GM15510 (cell line): Measurements from ENCODE around the gene OR2A5.

Source experiments
- POLR2A ChIP-seq: IDR thresholded peaks from 3 replicates; pipeline ENCODE4 v1.6.1; 2011; ENCODE audit warnings: borderline replicate concordance; ENCODE audit not compliant: insufficient read length; ENCODE audit errors: extremely low read depth

OR2A5 gene

DNA sequence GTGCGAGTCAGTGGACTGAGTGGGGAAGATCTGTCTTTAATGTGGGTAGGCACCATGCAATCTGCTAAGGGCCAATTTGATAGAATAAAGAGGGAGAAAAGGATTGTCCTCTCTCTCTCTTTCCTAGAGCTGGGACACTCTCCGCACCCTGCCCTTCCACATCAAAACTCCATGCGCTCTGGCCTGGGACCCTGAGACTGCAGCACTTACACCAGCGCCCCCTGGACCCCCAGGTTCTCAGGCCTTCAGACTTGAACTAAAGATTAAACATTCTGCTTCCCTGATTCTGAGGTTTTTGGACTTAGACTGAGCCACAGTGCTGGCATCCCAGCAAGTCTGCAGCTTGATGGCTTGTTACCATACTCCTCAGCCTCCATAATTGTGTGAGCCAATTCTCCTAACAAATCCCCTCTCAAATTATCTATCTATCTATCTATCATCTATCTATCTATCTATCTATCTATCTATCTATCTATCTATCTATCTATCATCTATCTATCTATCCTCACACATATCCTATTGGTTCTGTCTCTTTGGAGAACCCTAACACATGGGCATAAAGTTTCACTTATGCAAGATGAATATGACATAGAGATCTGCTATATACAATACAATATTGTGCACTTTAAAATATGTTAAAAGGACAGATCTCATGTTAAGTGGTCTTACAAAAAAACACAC lies 22.4 kb upstream of the OR2A5 start:
- no peak for TF ChIP-seq POLR2A

- no peak for TF ChIP-seq POLR2A
Observed at GRCh38 chr7:144027070-144027469, 21.7 kb upstream of the OR2A5 start.

- no peak for TF ChIP-seq POLR2A
Observed at GRCh38 chr7:144027974-144028373, 20.8 kb upstream of the OR2A5 start.

GRCh38 chr7:144028547-144028946 lies 20.2 kb upstream of the OR2A5 start:
- TF ChIP-seq POLR2A: no peak

- TF ChIP-seq POLR2A: no peak
Observed at GRCh38 chr7:144032516-144032915, 16.2 kb upstream of the OR2A5 start.

- TF ChIP-seq POLR2A: no peak
Observed at GRCh38 chr7:144032985-144033709, 15.6 kb upstream of the OR2A5 start.

DNA sequence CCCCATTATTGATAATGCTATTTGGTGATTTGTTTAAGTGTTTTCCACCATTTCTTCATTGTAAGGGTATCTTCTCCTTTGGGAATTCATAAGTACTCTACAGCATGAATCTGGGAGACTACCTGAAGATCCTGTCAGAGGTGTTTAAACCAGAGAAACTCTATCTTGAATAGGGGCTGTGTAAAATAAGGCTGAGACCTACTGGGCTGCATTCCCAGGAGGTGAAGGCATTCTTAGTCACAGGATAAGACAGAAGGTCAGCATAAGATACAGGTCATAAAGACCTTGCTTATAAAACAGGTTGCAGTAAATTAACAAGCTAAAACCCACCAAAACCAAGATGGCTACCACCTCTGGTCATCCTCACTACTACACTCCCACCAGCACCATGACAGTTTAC lies 13.4 kb upstream of the OR2A5 start:
- TF ChIP-seq POLR2A: no peak

DNA sequence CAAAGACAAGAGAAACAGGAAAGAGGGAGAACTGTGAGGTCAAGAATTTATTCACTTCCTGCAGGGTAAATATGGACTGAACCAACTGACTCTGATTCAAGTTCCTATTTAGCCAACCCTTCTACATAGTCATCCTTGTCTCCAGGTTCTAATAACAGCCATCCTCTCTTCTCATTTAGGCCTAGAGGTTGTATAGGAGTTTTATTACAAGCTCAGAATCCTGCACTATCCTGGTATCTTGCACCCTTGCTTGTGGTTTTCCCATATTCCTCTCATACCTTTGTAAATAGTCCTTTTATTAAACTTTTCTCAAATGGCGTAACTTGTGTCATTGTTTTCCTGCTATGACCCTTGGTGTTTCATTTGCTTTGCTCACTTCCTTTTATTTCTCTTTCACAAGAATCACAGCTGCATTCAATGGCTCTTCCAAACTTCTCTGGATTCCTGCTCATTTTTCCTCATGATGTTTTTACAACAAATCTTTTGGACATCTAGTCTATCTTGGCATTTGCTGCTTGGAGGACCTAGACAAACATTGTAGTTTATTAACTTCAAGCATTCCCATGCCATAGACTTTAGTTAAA lies 12.4 kb upstream of the OR2A5 start:
- no peak for TF ChIP-seq POLR2A

DNA sequence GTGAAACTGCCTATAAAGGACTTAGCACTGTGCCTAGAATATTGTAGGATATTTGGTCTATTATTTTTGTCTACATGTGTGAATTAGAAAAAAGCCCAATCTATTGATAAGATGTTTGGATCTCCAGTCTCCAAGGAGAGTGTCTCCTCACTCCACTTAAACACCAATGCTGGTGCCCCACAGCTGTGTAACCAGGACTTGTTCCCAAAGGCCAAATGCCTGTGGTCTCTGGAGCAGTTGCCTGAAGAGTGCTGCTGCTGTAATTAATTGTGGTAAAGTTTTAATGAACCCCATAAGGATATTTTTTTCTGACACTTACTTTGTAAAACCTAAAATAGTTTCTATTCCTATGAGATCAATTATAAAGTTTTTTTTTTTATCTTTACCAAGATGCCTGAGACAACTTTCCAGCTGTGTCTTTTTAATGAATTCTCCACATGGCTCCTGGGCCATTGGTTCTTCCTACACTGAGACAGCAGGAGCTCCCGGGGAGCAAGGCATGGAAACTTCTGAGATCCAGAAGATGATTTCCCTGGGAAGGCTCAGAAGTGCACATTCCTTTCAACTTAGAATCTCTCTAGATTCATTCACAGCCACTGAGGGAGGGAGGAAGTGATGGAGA lies 11.2 kb upstream of the OR2A5 start:
- no peak for TF ChIP-seq POLR2A

GRCh38 chr7:144038887-144039286 lies 9.9 kb upstream of the OR2A5 start:
- TF ChIP-seq POLR2A: no peak

GRCh38 chr7:144049491-144049890 lies 743 bp downstream of the OR2A5 start:
- no peak for TF ChIP-seq POLR2A

GRCh38 chr7:144050093-144050492 lies 1.3 kb downstream of the OR2A5 start:
- TF ChIP-seq POLR2A: no peak

GRCh38 chr7:144057954-144058353 lies 9.2 kb downstream of the OR2A5 start:
- TF ChIP-seq POLR2A: no peak

- no peak for TF ChIP-seq POLR2A
Observed at GRCh38 chr7:144063710-144064109, 15.0 kb downstream of the OR2A5 start.

GRCh38 chr7:144069511-144069910 lies 20.8 kb downstream of the OR2A5 start, which contains the start of gene OR2A25:
Gene OR2A25, plus strand, starts transcription at chr7:144069811. Its CDS starts 4,409 bp downstream, at chr7:144074220.
- TF ChIP-seq POLR2A: no peak

DNA sequence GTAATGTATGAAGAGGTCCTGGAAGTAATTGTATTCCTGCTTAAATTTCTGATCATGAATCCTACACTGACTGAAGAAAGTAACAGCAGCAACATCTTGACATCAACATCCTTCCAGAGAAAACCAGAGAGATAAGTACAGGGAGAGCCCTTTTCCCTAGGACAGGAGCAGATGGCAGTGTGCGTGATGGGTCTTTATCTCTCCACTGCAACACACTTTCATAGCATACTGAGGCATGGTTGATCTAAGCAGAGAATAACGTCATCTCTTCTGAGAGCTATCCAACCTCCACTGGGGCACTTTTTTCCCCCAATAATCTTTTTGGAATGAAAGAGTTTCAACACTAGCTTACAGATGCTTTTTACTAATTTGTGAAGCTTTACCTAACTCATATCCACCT lies 21.2 kb downstream of the OR2A5 start:
- TF ChIP-seq POLR2A: no peak

DNA sequence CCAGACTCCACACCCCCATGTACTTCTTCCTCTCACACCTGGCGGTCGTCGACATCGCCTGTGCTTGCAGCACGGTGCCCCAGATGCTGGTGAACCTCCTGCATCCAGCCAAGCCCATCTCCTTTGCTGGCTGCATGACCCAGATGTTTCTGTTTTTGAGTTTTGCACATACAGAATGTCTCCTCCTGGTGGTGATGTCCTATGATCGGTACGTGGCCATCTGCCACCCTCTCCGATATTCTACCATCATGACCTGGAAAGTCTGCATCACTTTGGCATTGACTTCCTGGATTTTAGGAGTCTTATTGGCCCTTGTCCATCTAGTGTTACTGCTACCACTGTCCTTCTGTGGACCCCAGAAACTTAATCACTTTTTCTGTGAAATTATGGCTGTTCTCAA lies 25.6 kb downstream of the OR2A5 start:
- no peak for TF ChIP-seq POLR2A

DNA sequence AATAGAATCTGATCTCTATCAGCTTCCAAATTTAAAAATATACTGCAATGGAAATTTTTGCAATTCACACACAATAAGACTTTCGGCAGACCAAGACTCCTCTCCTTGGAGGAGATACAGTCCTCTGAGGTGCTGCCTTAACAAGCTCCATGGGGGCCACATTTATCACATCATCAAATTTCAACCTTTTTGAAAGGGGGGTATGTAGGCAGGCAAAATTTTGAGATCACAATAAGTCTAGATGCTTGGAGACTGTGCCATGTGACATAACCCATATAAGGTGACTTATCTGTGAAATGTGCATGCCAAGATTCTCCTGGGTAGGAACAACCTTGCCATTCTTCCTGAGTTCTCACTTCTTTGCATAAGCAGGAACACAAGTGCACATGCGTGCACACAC lies 37.2 kb downstream of the OR2A5 start, which contains the start of gene OR2A12:
Gene OR2A12 (plus strand): TSS at position 301 of the 400 bp plus-strand sequence. CDS start 8,830 bp downstream, outside the sequence.
- no peak for TF ChIP-seq POLR2A
